Stomach (tissue), 9 donors: Measurements from ENCODE around the gene GNAI3. TPM values are rescaled to one million over a fixed set of nuclear protein-coding genes. Genes with fewer than 3 reads are reported as not detected.
A peak's percentile ranks its signal among the peaks of the same experiment; 100 is the strongest.

Experiments
- DNase-seq, 2 donors: peaks; one replicate each; pipeline versions ENCODE4 v3.0.0 to v3.0.0-alpha.2; 2013 to 2019
- H3K27ac ChIP-seq, 5 donors: fragments of 200-600 bp in 4 of 5; sonication (generic) in 4 of 5; one replicate each; pipeline ENCODE4 v1.5.1; 2013 to 2019; ENCODE audit warnings: mild to moderate bottlenecking in 1 of 5, moderate library complexity in 1 of 5
- H3K27me3 ChIP-seq, 3 donors: fragments of 200-600 bp; sonication (generic); one replicate each; pipeline ENCODE4 v1.5.1; 2017 to 2019; ENCODE audit warnings: mixed run types in 1 of 3
- H3K36me3 ChIP-seq, 4 donors: fragments of 200-600 bp; sonication (generic); 1 replicate in 3 of 4; 2 replicates in 1 of 4; pipeline ENCODE4 v1.5.1; 2016 to 2019
- H3K4me1 ChIP-seq, 4 donors: fragments of 200-600 bp; sonication (generic); one replicate each; pipeline ENCODE4 v1.5.1; 2016 to 2019
- H3K4me3 ChIP-seq, 4 donors: fragments of 200-600 bp; sonication (generic) in 3 of 4; one replicate each; pipeline ENCODE4 v1.5.1; 2016 to 2019; ENCODE audit warnings: mild to moderate bottlenecking in 1 of 4
- H3K9me3 ChIP-seq, 4 donors: fragments of 200-600 bp; sonication (generic); one replicate each; pipeline ENCODE4 v1.5.1; 2016 to 2019
- CTCF ChIP-seq, 7 experiments: fragments of 450-650 bp in 4 of 7; fragments of 200-600 bp in 3 of 7; sonication (generic) in 3 of 7; IDR thresholded peaks; one replicate each; pipeline ENCODE4 v1.5.1; 2016 to 2019; ENCODE audit warnings: antibody characterized with exemption in 7 of 7, control low read depth in 2 of 7, mild to moderate bottlenecking in 1 of 7
- EP300 ChIP-seq: sonication (generic); formaldehyde crosslinking; IDR thresholded peaks from one replicate; pipeline ENCODE4 v1.6.1; 2017; ENCODE audit warnings: antibody characterized with exemption
- POLR2A ChIP-seq, 4 donors: fragments of 450-650 bp; IDR thresholded peaks; one replicate each; pipeline ENCODE4 v1.6.1; 2016; ENCODE audit warnings: antibody characterized with exemption in 4 of 4, control low read depth in 2 of 4, mild to moderate bottlenecking in 1 of 4, moderate library complexity in 1 of 4
- POLR2AphosphoS5 ChIP-seq, 3 donors: sonication (generic); formaldehyde crosslinking; IDR thresholded peaks; one replicate each; pipeline ENCODE4 v1.6.1; 2016; ENCODE audit warnings: antibody characterized with exemption in 3 of 3
- WGBS, 5 donors: extraction: QIAGEN DNeasy Blood & Tissue Kit in 3 of 5; methylation state at CpG; one replicate each; pipeline versions ENCODE4 v1.1.5 to v1.1.7; 2013 to 2018; 5-methylcytosine and 5-hydroxymethylcytosine counted together
- intact Hi-C: fragments of 100-400 bp; cut with DNase I; formaldehyde crosslinking; loops from one replicate; pipeline ENCODE4 v1.15.1; 2023; ENCODE audit warnings: low total_unique reads
- polyA plus RNA-seq, 3 donors: library from polyadenylated mRNA; stranded (reverse); fragments of 200-250 nt; gene quantifications; one replicate each; pipeline ENCODE4 v1.2.3, GENCODE V29; 2013
- total RNA-seq, 5 donors: library from RNA; depleted of rRNA; stranded (reverse); fragments of >200 nt; gene quantifications; one replicate each; pipeline versions ENCODE4 v1.1.0 to v1.2.3, GENCODE V29; 2014 to 2016
- donor health status: healthy with polysubstance abuse.
- donor health status: Bipolar disorder and iron deficiency.
- donor health status: healthy.

Gene GNAI3
- total and polyA plus RNA-seq, 8 donors = 0.58 to 12.7 (median 3.1) TPM

DNA sequence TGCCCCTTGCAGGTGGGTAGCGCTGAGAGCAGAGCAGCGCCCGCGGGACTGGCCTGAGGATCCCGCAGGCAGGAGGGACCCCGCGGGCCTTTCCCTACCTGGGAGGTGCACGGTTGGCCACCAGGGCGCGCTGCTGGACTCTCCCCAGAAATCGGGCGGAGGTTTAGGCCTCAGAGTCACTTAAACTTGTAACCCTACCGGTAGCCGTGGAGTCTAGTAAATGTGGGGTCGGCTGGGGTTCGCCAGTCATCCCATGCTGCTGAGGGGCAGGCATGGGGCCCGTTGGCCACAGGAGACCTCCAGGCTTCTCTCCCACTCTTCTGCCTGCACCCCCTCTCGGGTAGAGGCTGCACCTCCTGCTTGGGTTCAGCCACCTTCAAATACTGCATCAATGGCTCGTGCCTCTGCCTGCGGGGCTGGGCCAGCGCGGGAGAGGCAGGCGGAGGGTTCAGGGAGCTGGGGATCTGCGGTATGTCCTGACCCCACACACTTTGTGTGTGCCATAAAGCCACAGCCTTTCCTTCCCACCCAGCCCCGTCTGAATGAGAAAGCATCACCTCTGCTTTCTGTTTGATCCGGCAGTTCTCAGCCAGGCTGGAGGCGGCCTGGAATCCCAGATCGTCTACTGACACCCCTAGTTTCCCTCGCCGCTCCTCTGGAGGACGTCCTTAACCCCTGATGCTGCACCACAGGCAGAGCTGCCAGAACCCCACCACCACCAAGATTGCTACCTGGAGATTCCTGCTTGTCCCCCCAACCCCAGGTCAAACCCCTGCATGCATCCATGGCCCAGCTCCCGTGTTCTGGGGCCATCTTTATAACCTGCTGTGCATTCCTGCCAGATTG is 95.2 kb downstream of the GNAI3 start:
- H3K4me1 ChIP-seq = peaks cover 11 to 32% (median 19%) of the 10 kb centered on the region in 4 donors
- 33 to 66% (median 37%) methylated on average over 10 to 32 of the region's 32 CpGs for WGBS, 5 donors
- no peaks in the 10 kb centered on the region for H3K27me3 ChIP-seq
- no peaks in the 10 kb centered on the region for H3K9me3 ChIP-seq
- H3K4me3 ChIP-seq = no peak overlapping the region
- DNase-seq = peak; percentile 90 to 92
- no peak overlapping the region for H3K27ac ChIP-seq
- no peaks in the 10 kb centered on the region for H3K36me3 ChIP-seq
- intact Hi-C loops = loop anchor here (5.0 kb wide), 1 partner anchor 129 kb away; no protein-coding TSS in a partner anchor
- TF ChIP-seq CTCF (IDR thresholded peaks at IDR 0.05) = peak in 5 of 7 experiments; percentile 74 to 90 (median 87)
- no peak for TF ChIP-seq EP300
- TF ChIP-seq POLR2AphosphoS5 (IDR thresholded peaks at IDR 0.05) = no peak
- no peak for TF ChIP-seq POLR2A (IDR thresholded peaks at IDR 0.05)

DNA sequence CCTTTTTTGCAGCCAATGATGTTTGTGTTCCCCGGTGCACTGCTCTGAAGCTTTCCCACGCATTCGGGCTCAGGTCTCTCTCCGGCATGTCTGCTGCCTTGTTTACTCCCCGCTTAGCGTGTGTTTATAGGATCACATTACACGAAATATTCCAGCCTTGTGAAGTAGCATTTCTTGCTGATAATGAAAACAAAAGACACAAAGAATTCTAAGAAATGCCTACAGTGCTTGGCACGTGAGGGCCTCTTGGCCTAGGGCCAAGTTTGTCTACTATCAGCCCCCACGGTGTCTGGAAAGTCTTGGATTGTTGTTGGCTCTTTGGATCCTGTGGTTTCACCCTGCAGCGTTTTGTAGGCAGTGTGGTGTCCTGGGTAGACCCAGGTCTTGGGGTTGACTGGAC is 96.3 kb downstream of the GNAI3 start:
- no peak for TF ChIP-seq CTCF (IDR thresholded peaks at IDR 0.05)
- no peak for TF ChIP-seq POLR2A (IDR thresholded peaks at IDR 0.05)
- TF ChIP-seq POLR2AphosphoS5 (IDR thresholded peaks at IDR 0.05) = no peak
- TF ChIP-seq EP300 = no peak
- Histone ChIP-seq H3K27me3 (no peaks in the 10 kb centered on the region), H3K9me3 (no peaks in the 10 kb centered on the region), H3K27ac (no peak overlapping the region), H3K36me3 (no peaks in the 10 kb centered on the region), H3K4me3 (no peak overlapping the region), H3K4me1 (peaks cover 9 to 21% (median 13%) of the 10 kb centered on the region in 4 donors)
- no peak for DNase-seq
- 15 to 32% methylated on average over 10 of the region's 10 CpGs; no CpG with 5 or more reads in 3 of the 5 donors for WGBS, 5 donors
- intact Hi-C loops = loop anchor here (5.0 kb wide), 1 partner anchor 128 kb away; no protein-coding TSS in a partner anchor

GRCh38 chr1:109649491-109649914 is 101.1 kb downstream of the GNAI3 start:
- Histone ChIP-seq H3K36me3 (no peaks in the 10 kb centered on the region), H3K4me3 (peak overlapping the region in 2 of 4 donors; percentile 8 to 18), H3K27me3 (no peaks in the 10 kb centered on the region), H3K4me1 (peaks cover 0 to 2% (median 1%) of the 10 kb centered on the region in 4 donors), H3K9me3 (no peaks in the 10 kb centered on the region), H3K27ac (no peak overlapping the region)
- intact Hi-C loops = no loop called here
- WGBS, 5 donors = 53 to 69% (median 60%) methylated on average over 4 of the region's 4 CpGs
- TF ChIP-seq POLR2A (IDR thresholded peaks at IDR 0.05) = no peak
- TF ChIP-seq CTCF (IDR thresholded peaks at IDR 0.05) = peak in 1 of 7 experiments; percentile 15
- peak in 1 of 2 donors; percentile 57 for DNase-seq

DNA sequence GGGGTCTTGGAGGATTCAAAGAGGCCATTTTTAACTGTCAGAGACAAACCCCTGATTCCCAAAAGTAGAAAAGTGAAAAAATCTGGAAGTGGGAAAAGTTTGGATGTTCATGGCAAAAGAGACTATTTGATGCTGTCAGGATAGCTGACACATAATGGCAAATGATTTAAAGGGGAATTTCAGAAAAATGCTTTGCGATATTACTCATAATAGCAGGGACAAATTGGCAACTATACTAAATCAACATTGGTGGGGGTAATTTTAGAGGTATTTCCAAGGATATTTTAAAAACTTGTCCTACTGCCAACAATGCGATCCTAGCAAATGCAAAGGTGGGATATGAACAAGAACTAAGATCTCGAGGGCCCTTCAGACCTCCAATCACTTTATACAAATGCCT is 102.2 kb downstream of the GNAI3 start:
- no peaks in the 10 kb centered on the region for H3K27me3 ChIP-seq
- 90 to 93% (median 92%) methylated on average over 3 of the region's 3 CpGs for WGBS, 5 donors
- no peak overlapping the region for H3K4me3 ChIP-seq
- H3K36me3 ChIP-seq = no peaks in the 10 kb centered on the region
- no peak overlapping the region for H3K27ac ChIP-seq
- intact Hi-C loops = no loop called here
- H3K4me1 ChIP-seq = peaks cover 6 to 13% (median 11%) of the 10 kb centered on the region in 4 donors
- no peak for DNase-seq
- TF ChIP-seq EP300 (no peak), POLR2A (IDR thresholded peaks at IDR 0.05) (no peak)
- no peaks in the 10 kb centered on the region for H3K9me3 ChIP-seq

DNA sequence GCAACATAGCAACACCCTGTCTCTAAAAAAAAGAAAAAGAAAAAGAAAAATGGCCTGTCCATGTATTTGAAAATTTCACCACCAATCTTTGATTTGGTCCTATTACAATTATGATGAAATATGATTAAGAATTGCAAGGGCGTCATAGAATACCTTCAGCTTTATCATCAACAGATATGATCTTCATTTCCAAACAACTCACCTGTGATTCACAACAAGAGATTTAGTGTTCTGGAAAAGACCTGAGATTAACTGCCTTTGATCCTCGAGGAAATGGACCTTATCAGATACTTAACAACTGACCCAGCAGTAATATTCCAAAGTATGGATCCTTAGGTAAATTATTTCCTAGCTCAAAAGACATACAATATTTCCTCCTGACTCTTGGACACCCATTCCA is 104.0 kb downstream of the GNAI3 start:
- WGBS, 5 donors = 32 to 57% (median 35%) methylated on average over 2 of the region's 2 CpGs
- no peak overlapping the region for H3K27ac ChIP-seq
- intact Hi-C loops = no loop called here

More for the DNA sequence above, 104.0 kb downstream of the GNAI3 start:
- Histone ChIP-seq H3K4me3 (no peak overlapping the region), H3K27me3 (no peaks in the 10 kb centered on the region), H3K36me3 (peaks cover 0 to 3% (median 0%) of the 10 kb centered on the region in 4 donors), H3K4me1 (peaks cover 12 to 27% (median 20%) of the 10 kb centered on the region in 4 donors), H3K9me3 (no peaks in the 10 kb centered on the region)
- no peak for DNase-seq
- TF ChIP-seq POLR2A (IDR thresholded peaks at IDR 0.05) = no peak
- TF ChIP-seq EP300 = no peak
- peak in 1 of 3 donors; percentile 12 for TF ChIP-seq POLR2AphosphoS5 (IDR thresholded peaks at IDR 0.05)
- no peak for TF ChIP-seq CTCF (IDR thresholded peaks at IDR 0.05)
